Testis (tissue), 5 donors: ENCODE measurements around the gene PMEL. TPM values are rescaled to one million over a fixed set of nuclear protein-coding genes. Genes with fewer than 3 reads are reported as not detected.

Experiments
- DNase-seq: peaks from one replicate; pipeline ENCODE4 v3.0.0-alpha.2; 2019
- H3K27ac ChIP-seq, 2 donors: fragments of 200-600 bp; sonication (generic); one replicate each; pipeline ENCODE4 v1.5.1; 2019
- H3K27me3 ChIP-seq: fragments of 200-600 bp; sonication (generic); one replicate; pipeline ENCODE4 v1.5.1; 2019
- H3K36me3 ChIP-seq: fragments of 200-600 bp; sonication (generic); one replicate; pipeline ENCODE4 v1.5.1; 2017; ENCODE audit warnings: low read depth; ENCODE audit errors: missing control alignments
- H3K4me1 ChIP-seq: fragments of 200-600 bp; sonication (generic); one replicate; pipeline ENCODE4 v1.5.1; 2019
- H3K4me3 ChIP-seq, 2 donors: fragments of 200-600 bp; sonication (generic); one replicate each; pipeline ENCODE4 v1.5.1; 2017 to 2019
- H3K9me3 ChIP-seq: fragments of 200-600 bp; sonication (generic); one replicate; pipeline ENCODE4 v1.5.1; 2017
- POLR2A ChIP-seq: fragments of 450-650 bp; IDR thresholded peaks from one replicate; pipeline ENCODE4 v1.6.1; 2017; ENCODE audit warnings: antibody characterized with exemption, mild to moderate bottlenecking, moderate library complexity
- WGBS, 2 donors: methylation state at CpG; one replicate each; pipeline ENCODE4 v1.1.5; 2018; 5-methylcytosine and 5-hydroxymethylcytosine counted together
- intact Hi-C: fragments of 100-400 bp; cut with DNase I; formaldehyde crosslinking; loops from one replicate; pipeline ENCODE4 v1.15.1; 2023; ENCODE audit warnings: low total_unique reads
- long read RNA-seq, 2 donors: transcript quantifications; one replicate each; lab custom pipeline, GENCODE V29; 2026
- polyA plus RNA-seq: library from polyadenylated mRNA; stranded (reverse); fragments of 350-450 nt; fragmentation: Illumina TruSeq; extraction: RNeasy Lipid Tissue Mini Kit (QIAGEN cat#74804); gene quantifications from one replicate; pipeline ENCODE4 v1.2.3, GENCODE V29; 2014; ENCODE audit warnings: low read depth, low replicate concordance; ENCODE audit not compliant: insufficient read depth
- total RNA-seq, 2 donors: library from RNA; depleted of rRNA; stranded (reverse); fragments of >200 nt; gene quantifications; one replicate each; pipeline ENCODE4 v1.2.3, GENCODE V29; 2016
- TF ChIP-seq, protein P1 (sequence below), 3 experiments: fragments of 450-650 bp in 2 of 3; fragments of 200-600 bp in 1 of 3; sonication (generic) in 1 of 3; IDR thresholded peaks; one replicate each; pipeline ENCODE4 v1.5.1; 2016 to 2019; ENCODE audit warnings: antibody characterized with exemption in 3 of 3, mild to moderate bottlenecking in 2 of 3, moderate library complexity in 1 of 3

The PMEL gene
- total RNA-seq (10 to 100 TPM in 1 of 2 donors, 1 to 10 TPM in 1; 8.9 to 11.1 TPM), polyA plus RNA-seq (8.2 TPM)
- long read RNA-seq, donor 1 = 0 reads
- long read RNA-seq, donor 2, partial matches to known transcripts = 239 of 275 reads
- long read RNA-seq, donor 2, other reads (novel, unspliced or antisense) = 34 of 275 reads

DNA sequence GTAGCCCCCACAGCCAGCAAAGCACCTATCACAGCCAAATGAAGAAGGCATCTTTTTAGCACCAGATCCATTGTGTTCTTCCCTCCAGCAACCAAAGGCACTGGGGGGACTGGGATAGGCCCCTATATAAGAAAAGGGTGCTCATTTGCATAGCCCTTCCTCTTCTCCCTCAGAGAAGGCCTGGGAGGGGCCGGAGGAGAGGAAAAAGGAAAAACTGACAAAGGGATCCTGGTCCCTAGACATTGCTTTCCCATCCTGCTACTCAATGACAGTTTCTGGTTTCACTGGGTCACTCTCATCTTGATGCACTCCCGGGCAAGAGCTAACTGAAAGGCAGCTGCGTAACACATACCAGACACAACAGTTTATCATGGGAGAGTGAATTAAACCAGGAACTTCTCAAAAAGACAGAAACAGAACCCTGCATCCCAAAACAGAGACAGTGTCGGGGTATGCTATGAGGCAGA is at the start of gene PMEL:
TSS of gene PMEL (minus strand) at position 102 of the 467 bp plus-strand sequence. CDS start at position 71, 31 bp downstream.
- 7 to 11% methylated on average over 4 of the region's 4 CpGs for WGBS, 2 donors
- TF ChIP-seq POLR2A = no peak
- TF ChIP-seq, protein P1, sequence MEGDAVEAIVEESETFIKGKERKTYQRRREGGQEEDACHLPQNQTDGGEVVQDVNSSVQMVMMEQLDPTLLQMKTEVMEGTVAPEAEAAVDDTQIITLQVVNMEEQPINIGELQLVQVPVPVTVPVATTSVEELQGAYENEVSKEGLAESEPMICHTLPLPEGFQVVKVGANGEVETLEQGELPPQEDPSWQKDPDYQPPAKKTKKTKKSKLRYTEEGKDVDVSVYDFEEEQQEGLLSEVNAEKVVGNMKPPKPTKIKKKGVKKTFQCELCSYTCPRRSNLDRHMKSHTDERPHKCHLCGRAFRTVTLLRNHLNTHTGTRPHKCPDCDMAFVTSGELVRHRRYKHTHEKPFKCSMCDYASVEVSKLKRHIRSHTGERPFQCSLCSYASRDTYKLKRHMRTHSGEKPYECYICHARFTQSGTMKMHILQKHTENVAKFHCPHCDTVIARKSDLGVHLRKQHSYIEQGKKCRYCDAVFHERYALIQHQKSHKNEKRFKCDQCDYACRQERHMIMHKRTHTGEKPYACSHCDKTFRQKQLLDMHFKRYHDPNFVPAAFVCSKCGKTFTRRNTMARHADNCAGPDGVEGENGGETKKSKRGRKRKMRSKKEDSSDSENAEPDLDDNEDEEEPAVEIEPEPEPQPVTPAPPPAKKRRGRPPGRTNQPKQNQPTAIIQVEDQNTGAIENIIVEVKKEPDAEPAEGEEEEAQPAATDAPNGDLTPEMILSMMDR (IDR thresholded peaks at IDR 0.05) = no peak
- intact Hi-C loops = no loop called here
- Histone ChIP-seq H3K4me1 (peaks cover 21% of the 10 kb centered on the region), H3K4me3 (peak within 1 kb of the TSS; percentile 72 to 80), H3K9me3 (no peaks in the 10 kb centered on the region), H3K27ac (peak within 1 kb of the TSS; percentile 57 to 72), H3K36me3 (no peaks in the 10 kb centered on the region), H3K27me3 (no peaks in the 10 kb centered on the region)
- DNase-seq = no peak

DNA sequence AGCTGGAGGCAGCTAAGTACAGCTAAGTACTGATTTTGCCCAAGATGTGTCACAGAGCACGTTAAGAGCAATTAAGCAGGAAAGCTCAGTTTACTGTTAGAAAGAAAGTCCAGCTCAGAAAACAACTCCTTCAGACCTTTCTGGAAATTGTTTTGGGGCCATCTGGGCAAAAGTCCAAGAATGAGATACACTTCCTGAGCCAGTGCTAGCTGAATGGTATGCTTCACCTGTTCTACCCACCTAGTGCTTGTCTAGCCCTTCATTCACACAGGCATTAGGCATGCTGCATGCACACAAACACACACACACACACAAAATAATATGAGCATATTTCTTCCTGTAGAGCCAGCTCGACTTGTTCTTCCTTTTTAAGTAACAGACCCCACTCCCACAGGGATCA is 48.4 kb upstream of the PMEL start:
- H3K27ac ChIP-seq = no peak overlapping the region
- intact Hi-C loops = no loop called here
- no peaks in the 10 kb centered on the region for H3K27me3 ChIP-seq
- no peak overlapping the region for H3K4me3 ChIP-seq
- no peak for TF ChIP-seq POLR2A
- TF ChIP-seq, protein P1 (IDR thresholded peaks at IDR 0.05) = no peak
- H3K9me3 ChIP-seq = no peaks in the 10 kb centered on the region
- H3K36me3 ChIP-seq = no peaks in the 10 kb centered on the region
- no peak for DNase-seq
- 63% methylated on average over 2 of the region's 2 CpGs for WGBS, 2 donors
- H3K4me1 ChIP-seq = no peaks in the 10 kb centered on the region

DNA sequence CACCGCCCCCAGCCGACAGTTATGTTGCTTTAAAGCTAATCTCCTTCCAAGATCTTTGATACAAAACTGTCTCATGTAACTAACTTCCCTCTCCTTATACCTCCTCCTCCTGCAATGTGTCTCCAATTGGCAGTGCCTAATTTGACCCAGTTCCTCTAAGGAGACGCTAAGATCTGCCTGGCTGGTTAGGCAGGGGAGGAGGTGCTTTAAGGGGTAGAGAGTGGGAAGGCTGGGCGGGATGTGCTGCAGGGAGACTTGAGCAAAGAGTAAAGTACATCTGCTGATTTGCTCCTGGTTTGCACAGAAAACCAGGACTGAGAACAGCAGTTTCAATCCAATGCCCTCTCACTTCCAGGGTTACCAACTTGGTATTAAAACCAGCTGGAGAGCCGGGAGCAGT is 47.6 kb upstream of the PMEL start:
- Histone ChIP-seq H3K36me3 (no peaks in the 10 kb centered on the region), H3K4me3 (no peak overlapping the region), H3K9me3 (no peaks in the 10 kb centered on the region), H3K27ac (no peak overlapping the region), H3K4me1 (no peaks in the 10 kb centered on the region), H3K27me3 (no peaks in the 10 kb centered on the region)
- DNase-seq = no peak
- TF ChIP-seq, protein P1 (IDR thresholded peaks at IDR 0.05) = no peak
- TF ChIP-seq POLR2A = no peak
- WGBS, 2 donors = 84 to 87% methylated on average over 5 of the region's 5 CpGs
- intact Hi-C loops = no loop called here

GRCh38 chr12:56011509-56012090 is 45.8 kb upstream of the PMEL start:
- Histone ChIP-seq H3K4me1 (peaks cover 3% of the 10 kb centered on the region), H3K36me3 (no peaks in the 10 kb centered on the region), H3K27me3 (no peaks in the 10 kb centered on the region), H3K4me3 (no peak overlapping the region), H3K9me3 (no peaks in the 10 kb centered on the region), H3K27ac (no peak overlapping the region)
- WGBS, 2 donors = 77 to 93% methylated on average over 2 of the region's 2 CpGs
- DNase-seq = no peak
- TF ChIP-seq, protein P1 (IDR thresholded peaks at IDR 0.05) = no peak
- TF ChIP-seq POLR2A = no peak
- intact Hi-C loops = no loop called here
